NCI-H128 (cell line): Measurements from ENCODE around the gene CAPN3.

Experiments
- DNase-seq: peaks from one replicate; lab custom pipeline; 2025; ENCODE audit not compliant: unreplicated experiment; lab: John Stamatoyannopoulos, UW

Gene CAPN3

GRCh38 chr15:42392309-42393024, 33.2 kb downstream of the CAPN3 start:
- no peak for DNase-seq

GRCh38 chr15:42394106-42394505, 34.8 kb downstream of the CAPN3 start:
- no peak for DNase-seq

DNA sequence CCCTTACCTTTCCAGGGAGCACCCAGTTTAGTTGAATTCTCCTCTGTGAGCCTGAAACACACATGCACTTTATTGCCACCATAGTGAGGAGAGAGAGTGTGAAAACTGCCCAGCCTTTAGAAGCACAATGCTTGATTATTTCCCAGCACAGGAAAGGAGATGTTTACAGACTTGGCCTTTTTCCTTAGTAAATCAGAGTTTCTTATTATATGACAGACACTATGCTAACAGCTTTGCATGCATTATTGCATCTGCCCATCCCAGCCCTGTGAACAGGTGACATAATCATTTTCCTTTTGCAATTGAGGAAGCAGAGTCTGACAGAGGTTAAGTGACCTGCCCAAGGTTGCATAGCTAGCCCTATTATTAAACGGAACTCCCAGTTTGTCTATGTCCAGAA, 36.5 kb downstream of the CAPN3 start:
- no peak for DNase-seq

- DNase-seq = no peak
These were observed 42.5 kb downstream of the CAPN3 start for GRCh38 chr15:42401544-42402454.

DNA sequence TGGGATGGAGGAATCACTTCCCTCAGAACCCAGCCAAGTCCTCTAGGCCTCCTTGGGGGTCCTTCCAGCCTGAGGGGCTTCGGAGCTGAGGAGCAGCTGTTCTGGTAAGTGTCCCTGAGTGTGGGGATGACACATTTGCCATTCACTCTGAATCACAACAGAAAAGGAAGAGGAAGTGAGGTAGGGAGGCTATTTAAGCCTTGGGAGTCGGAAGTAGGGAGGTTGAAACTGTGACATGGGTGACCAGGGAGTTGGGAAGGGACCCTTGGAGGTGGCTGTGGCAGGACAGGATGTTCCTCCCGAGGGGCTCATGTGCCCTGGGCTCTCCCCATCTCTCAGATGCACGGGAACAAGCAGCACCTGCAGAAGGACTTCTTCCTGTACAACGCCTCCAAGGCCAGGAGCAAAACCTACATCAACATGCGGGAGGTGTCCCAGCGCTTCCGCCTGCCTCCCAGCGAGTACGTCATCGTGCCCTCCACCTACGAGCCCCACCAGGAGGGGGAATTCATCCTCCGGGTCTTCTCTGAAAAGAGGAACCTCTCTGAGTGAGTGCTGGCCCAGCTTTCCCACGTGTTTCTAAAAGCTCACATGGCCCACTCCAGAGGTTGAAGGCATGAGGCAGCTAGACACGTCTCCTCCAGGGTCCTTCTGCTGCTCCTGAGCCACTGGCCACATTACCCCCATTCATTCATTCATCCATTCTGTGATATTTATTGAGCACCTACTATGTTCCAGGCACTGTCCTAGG, 43.3 kb downstream of the CAPN3 start:
- no peak for DNase-seq

- DNase-seq = no peak
These were observed 44.1 kb downstream of the CAPN3 start for GRCh38 chr15:42403389-42403788.

DNA sequence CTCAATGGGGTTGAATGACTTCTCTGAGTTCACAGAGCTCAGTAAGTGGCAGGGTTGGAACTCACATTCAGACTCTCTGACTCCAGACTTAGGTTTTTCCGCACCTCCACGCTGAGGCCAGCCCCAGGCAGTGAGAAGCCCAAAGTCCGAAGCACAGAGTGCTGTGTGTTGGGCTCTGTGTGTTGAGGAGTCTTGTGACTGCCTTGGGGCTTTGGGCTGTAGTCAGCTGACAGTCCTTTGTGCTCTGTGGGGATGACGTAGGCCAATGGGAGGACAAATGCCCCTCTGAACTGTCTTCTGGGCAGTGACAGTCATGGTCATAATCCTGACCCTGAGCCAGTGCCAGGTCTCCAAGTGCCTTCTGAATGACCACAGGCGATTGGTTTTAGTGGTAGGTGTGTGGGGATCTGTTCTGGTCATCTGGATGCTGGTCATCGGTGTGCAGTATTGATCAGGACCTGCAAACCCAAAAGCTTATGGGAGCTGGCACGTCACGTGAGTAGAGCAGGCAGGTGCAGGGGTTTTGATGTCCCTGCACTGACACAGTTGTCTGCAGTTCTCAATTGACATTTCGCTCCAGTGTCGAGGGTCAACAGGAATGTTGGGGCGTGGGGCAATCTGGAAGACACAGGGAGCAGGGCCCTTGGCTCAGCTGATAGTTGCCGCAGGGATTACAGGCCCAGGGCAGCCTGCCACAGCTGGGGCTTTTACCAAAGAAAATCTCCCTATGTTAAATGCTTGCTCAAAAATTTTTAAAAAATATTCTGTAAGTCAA, 45.3 kb downstream of the CAPN3 start:
- no peak for DNase-seq

DNA sequence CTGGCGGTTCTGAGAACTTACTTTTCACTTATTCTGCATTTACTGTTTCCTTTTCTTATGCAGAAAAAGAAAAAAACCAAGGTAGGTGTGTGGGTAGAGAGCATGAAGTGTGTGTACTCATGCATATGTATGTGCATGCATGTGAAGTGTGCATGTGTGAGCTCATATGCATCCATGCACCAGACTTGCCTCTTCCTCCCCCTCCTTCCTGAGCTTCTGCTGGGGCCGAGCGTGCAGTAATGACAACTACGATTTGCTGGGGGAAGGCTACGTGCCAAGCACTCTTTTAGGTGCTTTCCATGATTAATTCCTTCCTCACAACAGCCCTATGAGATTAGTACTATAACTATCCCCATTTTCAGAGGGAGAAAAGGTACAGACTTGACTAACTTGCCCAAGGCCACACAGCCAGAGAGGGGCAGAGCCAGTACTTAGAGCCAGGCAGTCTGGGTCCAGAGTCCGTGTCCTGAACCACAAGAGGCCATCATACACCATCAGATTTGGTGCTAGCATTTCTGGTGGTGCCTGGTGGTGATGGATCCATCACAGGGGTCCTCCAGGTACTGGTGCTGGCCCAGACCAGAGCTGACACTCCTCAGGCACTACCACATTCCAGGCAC, 46.7 kb downstream of the CAPN3 start:
- DNase-seq = no peak

GRCh38 chr15:42408178-42408577, 48.9 kb downstream of the CAPN3 start:
- DNase-seq = no peak

- no peak for DNase-seq
These were observed 49.7 kb downstream of the CAPN3 start for GRCh38 chr15:42409011-42409410.

- no peak for DNase-seq
These were observed 52.6 kb downstream of the CAPN3 start for GRCh38 chr15:42411884-42412283.

- no peak for DNase-seq
These were observed 54.6 kb downstream of the CAPN3 start for GRCh38 chr15:42413920-42414319.

GRCh38 chr15:42419369-42419768, 60.1 kb downstream of the CAPN3 start:
- no peak for DNase-seq

GRCh38 chr15:42421376-42421775, 62.1 kb downstream of the CAPN3 start:
- no peak for DNase-seq

- DNase-seq = no peak
These were observed 68.3 kb downstream of the CAPN3 start for GRCh38 chr15:42427429-42428223.

DNA sequence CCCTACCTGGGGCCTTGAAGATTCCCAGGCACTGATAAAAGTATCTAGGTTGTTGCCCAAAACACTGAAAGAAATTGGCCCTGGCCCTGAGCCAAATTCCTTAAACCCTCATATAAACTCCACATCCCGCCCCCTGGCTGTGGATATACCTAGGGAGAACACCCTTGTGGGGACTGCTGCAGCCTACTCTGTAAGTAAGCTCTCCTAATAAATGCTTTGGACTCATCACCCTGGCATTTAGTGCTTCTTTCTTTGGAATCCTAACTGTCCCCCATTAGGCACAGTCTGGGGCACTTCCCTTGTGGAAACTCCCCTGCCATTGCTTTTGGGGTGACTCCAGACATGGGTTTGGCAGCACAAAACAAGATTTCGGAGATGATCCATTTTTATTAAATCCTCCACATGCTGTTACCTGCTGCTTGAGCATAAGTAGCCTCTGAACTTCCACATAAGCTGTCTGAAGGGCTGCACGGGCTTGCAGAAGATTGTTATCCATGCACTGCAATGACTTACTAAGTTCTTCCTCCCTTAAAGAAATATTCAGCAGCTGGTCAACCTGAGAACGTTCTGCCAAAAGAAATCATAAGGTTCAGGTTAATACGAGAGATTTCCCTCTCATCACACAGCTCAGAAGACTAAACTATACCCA, 85.2 kb downstream of the CAPN3 start:
- no peak for DNase-seq

DNA sequence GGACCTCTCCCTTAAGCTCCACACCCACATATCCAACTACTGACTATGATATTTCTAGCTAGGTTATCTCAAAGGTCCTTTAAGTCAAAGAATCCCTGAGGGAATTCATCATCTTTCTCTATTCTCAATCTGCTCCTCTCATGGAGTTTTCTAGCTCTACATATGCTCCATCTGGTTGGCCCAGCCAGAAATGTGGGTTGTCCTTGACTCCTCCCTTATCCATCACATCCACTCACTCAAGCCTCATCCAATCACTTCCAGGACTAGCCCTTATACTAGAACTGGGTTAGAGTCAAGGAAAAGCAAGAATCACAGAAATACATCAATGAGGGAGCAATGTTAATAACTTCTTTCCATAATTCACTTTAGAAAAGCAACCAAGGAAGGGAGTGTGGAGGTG, 86.2 kb downstream of the CAPN3 start:
- no peak for DNase-seq

DNA sequence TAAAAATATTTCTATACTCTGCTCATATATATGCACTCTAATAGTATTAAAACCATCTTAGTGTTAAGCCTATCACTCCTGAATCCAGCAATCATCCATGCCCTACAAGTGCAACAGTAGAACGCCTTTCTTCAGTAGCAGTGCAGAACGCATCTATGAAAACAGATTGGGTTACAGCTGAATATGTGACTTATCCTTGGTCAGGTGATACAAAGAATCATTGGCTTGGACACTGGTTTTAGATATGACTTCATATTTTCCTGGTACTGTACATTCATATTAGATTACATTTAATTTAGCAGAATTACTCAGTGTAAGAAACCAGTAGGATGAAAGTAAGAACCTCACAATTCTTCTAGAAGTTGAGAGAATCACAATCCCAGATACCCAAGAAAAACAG, 88.3 kb downstream of the CAPN3 start:
- no peak for DNase-seq

GRCh38 chr15:42448281-42448680, 89.0 kb downstream of the CAPN3 start:
- no peak for DNase-seq
